Measurements from ENCODE around the gene HS3ST4. TPM values are rescaled to one million over a fixed set of nuclear protein-coding genes. Genes with fewer than 3 reads are reported as not detected.

HS3ST4 gene
- total and polyA plus RNA-seq, 2 experiments from 2014 or later: not detected

- Histone ChIP-seq H3K4me2 (ENCODE audit: unreplicated experiment) (no peak overlapping the region), H3K36me3 (ENCODE audit: low read depth) (no peaks in the 10 kb centered on the region), H4K20me1 (ENCODE audit: insufficient read depth) (no peaks in the 10 kb centered on the region), H3K27me3 (replicated peaks; ENCODE audit: insufficient read depth) (no peaks in the 10 kb centered on the region), H2AFZ (no peak overlapping the region), H3K79me2 (ENCODE audit: insufficient read depth) (no peaks in the 10 kb centered on the region), H3K9ac (no peak overlapping the region), H3K9me3 (ENCODE audit: low read depth) (no peaks in the 10 kb centered on the region), H3F3A (ENCODE audit: insufficient read depth) (no peaks in the 10 kb centered on the region), H3K9me2 (ENCODE audit: insufficient read depth) (no peaks in the 10 kb centered on the region), H3K4me1 (ENCODE audit: insufficient read depth) (no peaks in the 10 kb centered on the region), H3K4me3 (no peak overlapping the region), H3K27ac (no peak overlapping the region)
- in situ Hi-C loops (cut with MboI): no loop called here
- TF ChIP-seq EZH2 (IDR thresholded peaks at IDR 0.05; ENCODE audit: insufficient read depth, poor library complexity, severe bottlenecking) (no peak), EZH2phosphoT487 (IDR thresholded peaks at IDR 0.05; ENCODE audit: insufficient read depth, low read depth) (no peak)
- DNase-seq: no peak
- 38 to 44% methylated on average over 5 of the region's 5 CpGs for WGBS, 2 experiments (ENCODE audit: low coverage in 1 of 2, low lambda C conversion rate in 2 of 2, missing lambda C conversion rate in 2 of 2)
These were observed 120.5 kb downstream of the HS3ST4 start for GRCh38 chr16:25812215-25812614.

GRCh38 chr16:25817295-25817694 lies 125.5 kb downstream of the HS3ST4 start:
- TF ChIP-seq EZH2phosphoT487 (IDR thresholded peaks at IDR 0.05; ENCODE audit: insufficient read depth, low read depth): no peak
- no peak for TF ChIP-seq EZH2 (IDR thresholded peaks at IDR 0.05; ENCODE audit: insufficient read depth, poor library complexity, severe bottlenecking)
- in situ Hi-C loops (cut with MboI): no loop called here
- Histone ChIP-seq H3K9me3 (ENCODE audit: low read depth) (no peaks in the 10 kb centered on the region), H3F3A (ENCODE audit: insufficient read depth) (no peaks in the 10 kb centered on the region), H3K4me1 (ENCODE audit: insufficient read depth) (no peaks in the 10 kb centered on the region), H4K20me1 (ENCODE audit: insufficient read depth) (no peaks in the 10 kb centered on the region), H3K36me3 (ENCODE audit: low read depth) (no peaks in the 10 kb centered on the region), H3K4me3 (no peak overlapping the region), H3K79me2 (ENCODE audit: insufficient read depth) (no peaks in the 10 kb centered on the region), H3K9me2 (ENCODE audit: insufficient read depth) (no peaks in the 10 kb centered on the region), H3K27ac (no peak overlapping the region), H3K9ac (no peak overlapping the region), H3K4me2 (ENCODE audit: unreplicated experiment) (no peak overlapping the region), H2AFZ (no peak overlapping the region), H3K27me3 (replicated peaks; ENCODE audit: insufficient read depth) (no peaks in the 10 kb centered on the region)
- WGBS, 2 experiments (ENCODE audit: low coverage in 1 of 2, low lambda C conversion rate in 2 of 2, missing lambda C conversion rate in 2 of 2): 20 to 23% methylated on average over 6 of the region's 6 CpGs
- DNase-seq: no peak

GRCh38 chr16:25817876-25818275 lies 126.1 kb downstream of the HS3ST4 start:
- no peak overlapping the region for H3K4me3 ChIP-seq
- no peak overlapping the region for H3K4me2 ChIP-seq (ENCODE audit: unreplicated experiment)
- no peak overlapping the region for H3K27ac ChIP-seq
- in situ Hi-C loops (cut with MboI): no loop called here
- H3F3A ChIP-seq (ENCODE audit: insufficient read depth): no peaks in the 10 kb centered on the region
- no peaks in the 10 kb centered on the region for H3K79me2 ChIP-seq (ENCODE audit: insufficient read depth)
- H3K9ac ChIP-seq: no peak overlapping the region
- TF ChIP-seq EZH2phosphoT487 (IDR thresholded peaks at IDR 0.05; ENCODE audit: insufficient read depth, low read depth): no peak
- no peak for TF ChIP-seq EZH2 (IDR thresholded peaks at IDR 0.05; ENCODE audit: insufficient read depth, poor library complexity, severe bottlenecking)
- no peaks in the 10 kb centered on the region for H3K4me1 ChIP-seq (ENCODE audit: insufficient read depth)
- no peak overlapping the region for H2AFZ ChIP-seq
- DNase-seq: no peak
- H3K9me2 ChIP-seq (ENCODE audit: insufficient read depth): no peaks in the 10 kb centered on the region
- no peaks in the 10 kb centered on the region for H4K20me1 ChIP-seq (ENCODE audit: insufficient read depth)
- WGBS, 2 experiments (ENCODE audit: low coverage in 1 of 2, low lambda C conversion rate in 2 of 2, missing lambda C conversion rate in 2 of 2): 9 to 17% methylated on average over 4 of the region's 4 CpGs
- H3K36me3 ChIP-seq (ENCODE audit: low read depth): no peaks in the 10 kb centered on the region
- H3K9me3 ChIP-seq (ENCODE audit: low read depth): no peaks in the 10 kb centered on the region
- H3K27me3 ChIP-seq (replicated peaks; ENCODE audit: insufficient read depth): no peaks in the 10 kb centered on the region

GRCh38 chr16:25823891-25824290 lies 132.1 kb downstream of the HS3ST4 start:
- no peak overlapping the region for H3K9ac ChIP-seq
- WGBS, 2 experiments (ENCODE audit: low coverage in 1 of 2, low lambda C conversion rate in 2 of 2, missing lambda C conversion rate in 2 of 2): 24 to 44% methylated on average over 2 of the region's 2 CpGs
- H3K4me2 ChIP-seq (ENCODE audit: unreplicated experiment): no peak overlapping the region
- H3K79me2 ChIP-seq (ENCODE audit: insufficient read depth): no peaks in the 10 kb centered on the region
- DNase-seq: peak; percentile 37
- no peaks in the 10 kb centered on the region for H4K20me1 ChIP-seq (ENCODE audit: insufficient read depth)
- H3K27ac ChIP-seq: no peak overlapping the region
- H3K36me3 ChIP-seq (ENCODE audit: low read depth): no peaks in the 10 kb centered on the region
- H3F3A ChIP-seq (ENCODE audit: insufficient read depth): no peaks in the 10 kb centered on the region
- TF ChIP-seq EZH2 (IDR thresholded peaks at IDR 0.05; ENCODE audit: insufficient read depth, poor library complexity, severe bottlenecking) (no peak), EZH2phosphoT487 (IDR thresholded peaks at IDR 0.05; ENCODE audit: insufficient read depth, low read depth) (no peak)
- no peak overlapping the region for H3K4me3 ChIP-seq
- no peaks in the 10 kb centered on the region for H3K4me1 ChIP-seq (ENCODE audit: insufficient read depth)
- no peaks in the 10 kb centered on the region for H3K27me3 ChIP-seq (replicated peaks; ENCODE audit: insufficient read depth)
- in situ Hi-C loops (cut with MboI): no loop called here
- H2AFZ ChIP-seq: no peak overlapping the region
- no peaks in the 10 kb centered on the region for H3K9me3 ChIP-seq (ENCODE audit: low read depth)
- H3K9me2 ChIP-seq (ENCODE audit: insufficient read depth): no peaks in the 10 kb centered on the region

GRCh38 chr16:25827709-25828108 lies 135.9 kb downstream of the HS3ST4 start:
- TF ChIP-seq EZH2phosphoT487 (IDR thresholded peaks at IDR 0.05; ENCODE audit: insufficient read depth, low read depth) (no peak), EZH2 (IDR thresholded peaks at IDR 0.05; ENCODE audit: insufficient read depth, poor library complexity, severe bottlenecking) (no peak)
- H4K20me1 ChIP-seq (ENCODE audit: insufficient read depth): no peaks in the 10 kb centered on the region
- H3K4me2 ChIP-seq (ENCODE audit: unreplicated experiment): no peak overlapping the region
- H3F3A ChIP-seq (ENCODE audit: insufficient read depth): no peaks in the 10 kb centered on the region
- no peak overlapping the region for H3K9ac ChIP-seq
- no peaks in the 10 kb centered on the region for H3K36me3 ChIP-seq (ENCODE audit: low read depth)
- H3K4me1 ChIP-seq (ENCODE audit: insufficient read depth): no peaks in the 10 kb centered on the region
- H3K4me3 ChIP-seq: no peak overlapping the region
- H2AFZ ChIP-seq: no peak overlapping the region
- H3K79me2 ChIP-seq (ENCODE audit: insufficient read depth): no peaks in the 10 kb centered on the region
- in situ Hi-C loops (cut with MboI): loop anchor here (25.0 kb wide), 3 partner anchors 1285 to 1610 kb away; no protein-coding TSS in a partner anchor
- H3K27ac ChIP-seq: no peak overlapping the region
- H3K9me3 ChIP-seq (ENCODE audit: low read depth): no peaks in the 10 kb centered on the region
- DNase-seq: no peak
- H3K27me3 ChIP-seq (replicated peaks; ENCODE audit: insufficient read depth): no peaks in the 10 kb centered on the region
- 4% methylated on average over 2 of the region's 2 CpGs for WGBS, 2 experiments (ENCODE audit: low coverage in 1 of 2, low lambda C conversion rate in 2 of 2, missing lambda C conversion rate in 2 of 2)
- H3K9me2 ChIP-seq (ENCODE audit: insufficient read depth): no peaks in the 10 kb centered on the region
